ENCODE measurements around the gene TMEM178B.

TMEM178B gene

DNA sequence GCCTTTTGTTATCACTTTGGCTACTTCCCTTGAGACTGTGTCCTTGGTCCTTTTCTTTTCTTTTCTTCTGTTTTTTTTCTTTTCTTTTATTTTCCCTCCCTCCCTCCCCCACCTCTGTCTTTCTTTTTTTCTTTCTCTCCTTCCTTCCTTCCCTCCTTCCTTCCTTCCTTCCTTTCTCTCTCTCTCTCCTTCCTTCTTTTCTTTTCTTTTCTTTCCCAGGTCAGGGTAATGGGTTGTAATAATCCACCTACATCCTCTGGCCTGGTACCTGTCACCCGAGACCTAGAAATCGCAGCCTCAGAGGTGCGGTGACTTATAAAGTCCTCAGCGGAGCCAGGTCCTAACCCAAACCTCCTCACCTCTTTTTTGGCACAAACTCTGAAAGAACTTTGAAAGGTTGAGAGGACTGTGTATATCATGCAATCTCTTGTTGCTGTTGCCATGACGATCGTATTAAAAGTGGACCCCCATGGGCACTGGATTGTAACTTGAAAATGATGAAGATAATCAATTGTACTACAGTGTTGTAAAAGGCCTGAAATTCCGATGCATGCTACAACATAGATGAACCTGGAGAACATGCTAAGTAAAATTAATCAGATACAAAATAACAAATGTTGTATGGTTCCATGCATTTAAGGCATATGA lies 336.6 kb downstream of the TMEM178B start:
- Histone ChIP-seq H3K36me3 (ENCODE audit: control insufficient read depth in 2 of 2, insufficient read depth in 1 of 2, low read length in 2 of 2) (no peaks in the 10 kb centered on the region), H3K4me3 (ENCODE audit: low read depth, low read length) (no peak overlapping the region), H3K9me3 (ENCODE audit: control insufficient read depth, insufficient read depth, low read depth, low read length) (no peaks in the 10 kb centered on the region), H3K27ac (ENCODE audit: extremely low read depth, low read depth, low read length) (no peak overlapping the region), H3K4me1 (ENCODE audit: control insufficient read depth, insufficient read depth, low read length) (no peaks in the 10 kb centered on the region)
- ChIA-PET POLR2A (no interaction called here), CTCF (no interaction called here)
- TF ChIP-seq ZNF510 (tag by site-specific recombination; IDR thresholded peaks at IDR 0.05; ENCODE audit: insufficient replicate concordance), result no peak
- TF ChIP-seq, protein P1, sequence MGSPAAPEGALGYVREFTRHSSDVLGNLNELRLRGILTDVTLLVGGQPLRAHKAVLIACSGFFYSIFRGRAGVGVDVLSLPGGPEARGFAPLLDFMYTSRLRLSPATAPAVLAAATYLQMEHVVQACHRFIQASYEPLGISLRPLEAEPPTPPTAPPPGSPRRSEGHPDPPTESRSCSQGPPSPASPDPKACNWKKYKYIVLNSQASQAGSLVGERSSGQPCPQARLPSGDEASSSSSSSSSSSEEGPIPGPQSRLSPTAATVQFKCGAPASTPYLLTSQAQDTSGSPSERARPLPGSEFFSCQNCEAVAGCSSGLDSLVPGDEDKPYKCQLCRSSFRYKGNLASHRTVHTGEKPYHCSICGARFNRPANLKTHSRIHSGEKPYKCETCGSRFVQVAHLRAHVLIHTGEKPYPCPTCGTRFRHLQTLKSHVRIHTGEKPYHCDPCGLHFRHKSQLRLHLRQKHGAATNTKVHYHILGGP (tag by site-specific recombination; IDR thresholded peaks at IDR 0.05), result no peak
- TF ChIP-seq ZNF501 (tag by site-specific recombination; IDR thresholded peaks at IDR 0.05), result no peak
- no peak for TF ChIP-seq ZBTB20 (tag by site-specific recombination; IDR thresholded peaks at IDR 0.05)
- TF ChIP-seq ZSCAN18 (tag by site-specific recombination; IDR thresholded peaks at IDR 0.05), result no peak
- TF ChIP-seq TCF7L2 (IDR thresholded peaks at IDR 0.05; ENCODE audit: borderline replicate concordance, low read depth, low read length), result no peak
- TF ChIP-seq ZBTB49 (tag by site-specific recombination; IDR thresholded peaks at IDR 0.05; ENCODE audit: low read depth), result no peak
- TF ChIP-seq SALL2 (tag by site-specific recombination; IDR thresholded peaks at IDR 0.05; ENCODE audit: borderline replicate concordance), result no peak
- TF ChIP-seq ZNF280C (tag by site-specific recombination; IDR thresholded peaks at IDR 0.05), result no peak
- TF ChIP-seq ZNF121 (tag by site-specific recombination; IDR thresholded peaks at IDR 0.05), result no peak
- TF ChIP-seq ZNF621 (tag by site-specific recombination; IDR thresholded peaks at IDR 0.05), result no peak

- Histone ChIP-seq H3K27ac (ENCODE audit: extremely low read depth, low read depth, low read length) (no peak overlapping the region), H3K9me3 (ENCODE audit: control insufficient read depth, insufficient read depth, low read depth, low read length) (no peaks in the 10 kb centered on the region), H3K36me3 (ENCODE audit: control insufficient read depth in 2 of 2, insufficient read depth in 1 of 2, low read length in 2 of 2) (no peaks in the 10 kb centered on the region), H3K4me3 (ENCODE audit: low read depth, low read length) (no peak overlapping the region), H3K4me1 (ENCODE audit: control insufficient read depth, insufficient read depth, low read length) (no peaks in the 10 kb centered on the region)
- ChIA-PET POLR2A (no interaction called here), CTCF (no interaction called here)
- TF ChIP-seq, protein P2, sequence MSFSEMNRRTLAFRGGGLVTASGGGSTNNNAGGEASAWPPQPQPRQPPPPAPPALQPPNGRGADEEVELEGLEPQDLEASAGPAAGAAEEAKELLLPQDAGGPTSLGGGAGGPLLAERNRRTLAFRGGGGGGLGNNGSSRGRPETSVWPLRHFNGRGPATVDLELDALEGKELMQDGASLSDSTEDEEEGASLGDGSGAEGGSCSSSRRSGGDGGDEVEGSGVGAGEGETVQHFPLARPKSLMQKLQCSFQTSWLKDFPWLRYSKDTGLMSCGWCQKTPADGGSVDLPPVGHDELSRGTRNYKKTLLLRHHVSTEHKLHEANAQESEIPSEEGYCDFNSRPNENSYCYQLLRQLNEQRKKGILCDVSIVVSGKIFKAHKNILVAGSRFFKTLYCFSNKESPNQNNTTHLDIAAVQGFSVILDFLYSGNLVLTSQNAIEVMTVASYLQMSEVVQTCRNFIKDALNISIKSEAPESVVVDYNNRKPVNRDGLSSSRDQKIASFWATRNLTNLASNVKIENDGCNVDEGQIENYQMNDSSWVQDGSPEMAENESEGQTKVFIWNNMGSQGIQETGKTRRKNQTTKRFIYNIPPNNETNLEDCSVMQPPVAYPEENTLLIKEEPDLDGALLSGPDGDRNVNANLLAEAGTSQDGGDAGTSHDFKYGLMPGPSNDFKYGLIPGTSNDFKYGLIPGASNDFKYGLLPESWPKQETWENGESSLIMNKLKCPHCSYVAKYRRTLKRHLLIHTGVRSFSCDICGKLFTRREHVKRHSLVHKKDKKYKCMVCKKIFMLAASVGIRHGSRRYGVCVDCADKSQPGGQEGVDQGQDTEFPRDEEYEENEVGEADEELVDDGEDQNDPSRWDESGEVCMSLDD (tag by site-specific recombination; IDR thresholded peaks at IDR 0.05), result no peak
- TF ChIP-seq OSR2 (tag by site-specific recombination; IDR thresholded peaks at IDR 0.05), result no peak
- TF ChIP-seq INSM2 (tag by site-specific recombination; IDR thresholded peaks at IDR 0.05), result no peak
Observed at GRCh38 chr7:141411133-141411532, 337.3 kb downstream of the TMEM178B start.
